GM18520 (cell line): ENCODE results near the gene HIGD2A.

Experiments
- ATAC-seq: cut with Tn5 transposase; IDR thresholded peaks from one replicate; pipeline ENCODE4 v1.9.1; 2021; ENCODE audit not compliant: unreplicated experiment

Gene HIGD2A

DNA sequence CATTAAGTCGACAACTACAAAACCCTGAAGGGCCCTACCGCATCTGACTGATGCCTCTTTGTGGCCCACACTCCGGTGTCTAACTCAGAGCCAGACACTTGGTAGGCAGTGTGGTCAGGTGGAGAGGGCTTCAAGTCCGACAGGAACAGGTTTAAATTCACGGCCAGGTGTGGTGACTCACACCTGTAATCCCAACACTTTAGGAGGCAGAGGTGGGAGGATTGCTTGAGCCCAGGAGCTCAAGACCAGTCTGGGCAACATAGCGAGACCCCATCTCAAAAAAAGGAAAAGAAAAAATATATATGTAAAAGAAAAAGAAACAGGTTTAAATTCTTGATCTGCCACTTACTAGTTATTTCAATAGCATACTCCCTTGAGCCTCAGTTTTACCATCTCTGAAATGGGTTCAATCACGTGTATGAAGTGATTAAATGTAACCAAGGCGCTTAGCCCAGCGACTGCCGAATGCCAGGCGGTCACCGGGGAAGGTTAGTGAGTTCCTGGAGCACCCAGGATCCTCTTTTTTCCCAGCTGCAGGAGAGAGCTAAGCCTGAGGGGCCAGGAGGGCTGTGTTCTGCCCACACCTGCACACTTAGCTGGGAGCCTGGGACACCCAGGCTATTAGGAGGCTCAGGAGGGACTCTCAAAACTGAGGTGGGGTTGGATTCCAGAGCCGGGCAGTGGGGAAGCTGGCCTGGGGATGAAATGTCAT lies 26.8 kb downstream of the HIGD2A start:
- no peak for ATAC-seq

- peak; percentile 89 for ATAC-seq
Measured at GRCh38 chr5:176415952-176416924, 27.7 kb downstream of the HIGD2A start, which contains the start of gene CLTB. CLTB (minus strand) TSS chr5:176416539; CDS start chr5:176416363, 176 bp downstream.

GRCh38 chr5:176416965-176417364 lies 28.4 kb downstream of the HIGD2A start:
- no peak for ATAC-seq

GRCh38 chr5:176418251-176418650 lies 29.7 kb downstream of the HIGD2A start:
- no peak for ATAC-seq

- no peak for ATAC-seq
Measured at GRCh38 chr5:176420086-176420485, 31.5 kb downstream of the HIGD2A start.

GRCh38 chr5:176420972-176421544 lies 32.5 kb downstream of the HIGD2A start:
- no peak for ATAC-seq

GRCh38 chr5:176424181-176424580 lies 35.6 kb downstream of the HIGD2A start:
- ATAC-seq, result no peak

DNA sequence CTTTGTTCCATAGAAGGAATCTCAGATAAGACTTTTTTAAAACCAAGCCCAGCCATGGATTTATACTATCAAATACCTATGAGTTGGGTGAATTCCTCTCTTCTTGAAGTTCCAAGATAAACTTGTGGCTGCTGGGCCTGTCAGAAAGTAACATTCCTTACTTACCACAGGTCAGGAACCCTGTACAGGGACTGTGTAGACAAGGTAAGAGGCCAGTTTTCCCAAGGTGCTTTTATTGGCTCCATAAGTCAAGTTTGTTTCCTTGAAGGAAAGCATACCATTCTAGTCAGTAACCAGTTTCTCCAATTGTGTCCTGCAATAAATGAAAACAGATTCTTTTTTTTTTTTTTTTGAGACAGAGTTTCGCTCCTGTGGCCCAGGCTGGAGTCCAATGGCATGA lies 36.6 kb downstream of the HIGD2A start:
- ATAC-seq, result no peak

DNA sequence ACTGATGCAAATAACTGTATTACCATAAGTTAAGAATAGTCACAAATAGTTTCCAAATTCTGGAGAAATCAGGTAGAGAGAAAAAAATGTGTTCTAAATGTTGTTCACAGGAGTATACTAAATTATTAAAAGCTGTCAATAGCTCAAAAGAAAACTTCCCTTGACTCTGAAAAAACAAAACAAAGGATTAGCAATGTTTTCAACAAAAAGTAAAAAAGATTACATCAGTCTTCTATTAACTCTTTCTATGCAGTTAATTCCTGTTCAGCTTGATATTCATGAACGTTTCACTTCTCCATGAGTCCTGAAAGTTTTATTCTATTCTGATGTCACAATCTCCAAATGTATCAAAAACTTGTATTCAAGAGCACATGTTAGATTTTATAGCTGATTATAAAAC lies 37.2 kb downstream of the HIGD2A start:
- ATAC-seq, result no peak

GRCh38 chr5:176426876-176427275 lies 38.3 kb downstream of the HIGD2A start:
- ATAC-seq, result no peak

DNA sequence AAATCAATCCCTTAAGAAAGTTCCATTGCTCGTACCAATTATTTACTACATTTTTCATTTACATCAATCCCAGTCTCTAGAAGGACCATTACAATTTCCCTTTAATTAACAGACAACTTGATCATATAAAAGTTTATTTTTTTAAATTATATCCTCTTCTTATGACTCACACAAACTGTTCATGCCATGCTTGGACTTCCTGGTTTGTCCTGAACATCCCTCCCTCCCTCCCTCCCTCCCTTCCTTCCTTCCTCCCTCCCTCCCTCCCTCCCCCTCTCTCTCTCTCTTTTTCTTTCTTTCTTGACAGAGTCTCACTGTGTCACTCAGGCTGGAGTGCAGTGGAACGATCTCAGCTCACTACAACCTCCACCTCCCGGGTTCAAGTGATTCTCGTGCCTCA lies 39.4 kb downstream of the HIGD2A start:
- no peak for ATAC-seq

DNA sequence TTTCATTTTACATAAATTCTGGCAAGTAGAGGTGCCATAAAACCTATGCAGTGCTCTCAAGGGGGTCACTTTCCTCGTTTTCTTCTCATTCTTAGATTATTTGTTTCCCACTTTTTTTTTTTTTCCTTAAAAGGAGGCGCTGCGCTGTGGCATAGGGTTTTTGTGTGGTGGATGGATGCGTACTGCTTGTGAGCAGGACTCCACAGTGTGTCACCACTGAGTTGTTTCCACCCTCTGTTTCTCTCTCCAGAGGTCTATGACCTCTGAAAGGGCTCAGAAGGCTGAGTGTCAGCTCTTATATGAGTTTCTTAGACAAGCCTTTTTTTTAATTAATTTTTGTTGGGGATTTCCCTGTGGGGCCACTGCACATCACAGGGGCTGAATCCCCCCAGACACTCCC lies 41.4 kb downstream of the HIGD2A start:
- no peak for ATAC-seq

- ATAC-seq, result no peak
Measured at GRCh38 chr5:176432707-176433106, 44.2 kb downstream of the HIGD2A start.

- ATAC-seq, result no peak
Measured at GRCh38 chr5:176436656-176437055, 48.1 kb downstream of the HIGD2A start.

DNA sequence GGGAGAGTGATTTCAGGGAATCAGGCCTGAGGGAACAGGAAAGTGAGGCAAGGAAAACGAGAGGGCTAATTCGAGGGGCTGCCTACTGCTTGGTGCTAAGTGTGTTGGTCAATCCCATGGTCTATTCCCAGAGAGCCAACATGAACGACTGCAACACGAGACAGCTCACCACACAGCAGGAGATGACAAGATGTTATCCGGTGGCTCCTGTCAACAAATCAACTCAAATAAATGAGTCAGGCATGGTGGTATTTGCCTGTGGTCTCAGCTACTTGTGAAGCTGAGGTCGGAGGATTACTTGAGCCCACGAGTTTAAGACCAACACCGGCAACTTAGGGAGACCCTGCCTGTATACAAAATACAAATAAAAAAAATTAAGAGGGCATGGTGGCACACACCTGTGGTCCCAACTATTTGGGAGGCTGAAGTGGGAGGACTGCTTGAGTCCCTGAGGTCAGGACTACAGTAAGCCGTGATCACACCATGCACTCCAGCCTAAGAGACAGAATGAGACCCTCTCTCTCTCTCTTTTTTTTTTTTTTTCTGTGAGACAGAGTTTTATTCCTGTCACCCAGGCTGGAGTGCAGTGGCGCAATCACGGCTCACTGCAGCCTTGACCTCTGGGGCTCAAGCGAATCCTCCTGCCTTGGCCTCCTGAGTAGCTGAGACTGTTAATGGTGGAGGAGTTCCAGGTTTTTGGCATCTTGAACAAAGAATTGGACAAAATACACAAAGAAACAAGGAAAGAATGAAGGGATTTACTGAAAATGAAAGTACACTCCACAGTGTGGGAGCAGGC lies 50.6 kb downstream of the HIGD2A start:
- no peak for ATAC-seq
